Measurements from ENCODE around the gene DHRS2. TPM values are rescaled to one million over a fixed set of nuclear protein-coding genes. Genes with fewer than 3 reads are reported as not detected.

Gene DHRS2
- total and polyA plus RNA-seq, 10 of the 15 experiments (the other 5 are each of a cell fraction or from before 2014, with no cell fraction given): 0.09 to 1.8 (median 0.73) TPM; not detected in 1

DNA sequence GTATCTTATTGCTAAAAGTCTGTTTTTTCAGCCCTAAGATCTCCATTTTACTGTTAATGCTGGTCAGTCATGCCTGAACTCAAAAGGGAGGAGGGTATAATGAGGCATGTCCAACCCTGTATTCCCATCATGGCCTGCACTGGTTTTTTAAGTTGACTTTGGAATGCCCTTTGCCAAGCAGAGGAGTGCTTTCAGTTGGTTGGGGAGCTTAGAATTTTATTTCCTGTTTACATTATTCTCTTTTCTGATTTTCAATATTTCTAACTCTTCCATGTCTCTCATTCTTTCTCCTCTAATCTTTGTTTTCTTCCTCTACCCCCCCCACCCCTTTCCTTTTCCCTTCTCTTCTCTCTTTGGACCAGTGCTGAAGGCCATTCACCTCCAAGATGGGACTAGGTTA lies 4.9 kb upstream of the DHRS2 start (continued):
- TF ChIP-seq NFYA (IDR thresholded peaks at IDR 0.05; ENCODE audit: borderline replicate concordance, low read depth, low read length) (no peak), ATF7 (IDR thresholded peaks at IDR 0.05; ENCODE audit: low read depth) (no peak), LARP7 (IDR thresholded peaks at IDR 0.05) (no peak), TARDBP (IDR thresholded peaks at IDR 0.05; ENCODE audit: borderline replicate concordance) (no peak)

DNA sequence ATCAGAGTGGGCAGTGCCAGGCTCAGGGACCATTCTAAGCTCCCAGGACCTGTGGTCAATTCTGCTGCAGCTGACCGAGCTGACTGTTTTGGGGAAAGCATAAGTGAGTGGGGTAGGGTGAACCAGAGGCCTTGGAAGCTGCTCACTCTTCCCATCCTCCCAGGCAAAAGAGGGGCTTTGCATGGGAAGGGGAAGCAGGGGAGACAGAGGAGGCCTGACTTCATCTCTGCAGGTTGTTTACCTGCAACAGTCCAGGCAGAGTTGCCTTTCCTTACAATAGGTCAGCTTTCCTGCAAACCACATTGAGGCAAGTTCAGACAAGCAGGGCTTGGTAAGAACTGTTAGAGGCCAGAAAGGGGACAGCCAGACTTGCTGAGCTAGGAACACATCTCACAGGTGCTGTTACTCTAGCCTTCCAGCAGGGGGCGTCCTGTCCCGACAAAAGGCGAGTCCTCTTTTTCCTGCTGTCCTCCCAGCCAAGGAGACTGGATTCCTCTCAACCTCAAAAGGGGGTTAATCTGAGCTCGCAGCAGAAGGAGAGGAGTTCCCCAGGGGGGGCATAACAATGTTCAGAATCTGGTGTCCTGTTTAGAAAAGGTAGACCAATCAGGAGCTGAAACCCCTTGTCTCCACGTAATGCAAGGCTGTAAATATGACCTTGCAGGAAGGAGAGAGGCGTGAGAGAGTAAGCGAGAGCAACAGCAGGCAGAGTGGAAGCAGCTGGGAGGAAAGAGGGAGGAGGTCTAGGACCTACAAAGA lies 4.3 kb upstream of the DHRS2 start:
- H3K36me3 ChIP-seq (ENCODE audit: control insufficient read depth in 2 of 2, insufficient read depth in 2 of 2, low read length in 1 of 2): no peaks in the 10 kb centered on the region
- DNase-seq (ENCODE audit: low read depth, low spot score) (peak; percentile 51), FAIRE-seq (peak; percentile 89), ATAC-seq (peak; percentile 93)
- ChIA-PET POLR2A (interaction anchor here (0.9 to 1.6 kb wide), 3 partner anchors 10 to 75 kb away, joined by 3 to 12 read pairs (median 5); no protein-coding TSS in a partner anchor), SMC1A (ENCODE audit: uncharacterized antibody, unreplicated experiment) (interaction anchor here (0.7 to 4.1 kb wide), 28 partner anchors 10 to 458 kb away, joined by 3 to 44 read pairs (median 4); no protein-coding TSS in a partner anchor), RAD21 (ENCODE audit: unreplicated experiment) (interaction anchor here (0.7 to 5.1 kb wide), 16 partner anchors 9 to 800 kb away, joined by 3 to 44 read pairs (median 4); partner anchors contain the start of genes AP1G2, DHRS4, EMC9 and PCK2), CTCF (interaction anchor here (0.6 to 7.3 kb wide), 67 partner anchors 9 to 1223 kb away, joined by 3 to 91 read pairs (median 5); partner anchors contain the start of genes AP1G2, CEBPE, DHRS4 and IRF9)
- H3K9ac ChIP-seq (ENCODE audit: control insufficient read depth, insufficient read depth, low read length): peak overlapping the region; percentile 18; the same call in 1 of the 2 replicates
- BruUV-seq (replicated peaks): no TSS peak
- H3K4me1 ChIP-seq (ENCODE audit: control insufficient read depth, insufficient read depth, low read length): peaks cover 5% of the 10 kb centered on the region
- H3K79me2 ChIP-seq (ENCODE audit: control insufficient read depth, insufficient read depth, low read length): no peaks in the 10 kb centered on the region
- WGBS (ENCODE audit: insufficient coverage, insufficient replicate concordance, low lambda C conversion rate, missing lambda C conversion rate): under 1% methylated on average over 8 of the region's 8 CpGs
- no peaks in the 10 kb centered on the region; the same call in 2 of the 3 replicates for H3K9me3 ChIP-seq (replicated peaks; ENCODE audit: control insufficient read depth, insufficient read depth, low read length)
- H3K4me3 ChIP-seq: no peak overlapping the region
- peak overlapping the region; percentile 39 for H3K4me2 ChIP-seq (ENCODE audit: control insufficient read depth, insufficient read depth)
- no peaks in the 10 kb centered on the region for H4K20me1 ChIP-seq (ENCODE audit: control insufficient read depth, insufficient read depth)
- 0 out of 2 replicates have a peak overlapping the region, but pooled peaks have one; percentile 3 for H3K27ac ChIP-seq (ENCODE audit: control insufficient read depth, insufficient read depth)
- peak overlapping the region; percentile 82 for H2AFZ ChIP-seq (ENCODE audit: control insufficient read depth, low read depth, low read length)
- no peaks in the 10 kb centered on the region for H3K27me3 ChIP-seq (replicated peaks in 1 of 2; ENCODE audit: control insufficient read depth in 2 of 2, insufficient read depth in 2 of 2, low read length in 1 of 2)
- in situ Hi-C loops (cut with MboI): no loop called here
- intact Hi-C loops (cut with micrococcal nuclease; ENCODE audit: unreplicated experiment): loop anchor here (2.0 kb wide), 2 partner anchors 43 to 297 kb away; no protein-coding TSS in a partner anchor
- TF ChIP-seq TAF1 (IDR thresholded peaks at IDR 0.05; ENCODE audit: borderline replicate concordance, low read depth, low read length) (no peak), IKZF1 (conservative IDR thresholded peaks at IDR 0.05) (peak; percentile 70), JUNB (IDR thresholded peaks at IDR 0.05) (no peak)
- TF ChIP-seq, protein P1, sequence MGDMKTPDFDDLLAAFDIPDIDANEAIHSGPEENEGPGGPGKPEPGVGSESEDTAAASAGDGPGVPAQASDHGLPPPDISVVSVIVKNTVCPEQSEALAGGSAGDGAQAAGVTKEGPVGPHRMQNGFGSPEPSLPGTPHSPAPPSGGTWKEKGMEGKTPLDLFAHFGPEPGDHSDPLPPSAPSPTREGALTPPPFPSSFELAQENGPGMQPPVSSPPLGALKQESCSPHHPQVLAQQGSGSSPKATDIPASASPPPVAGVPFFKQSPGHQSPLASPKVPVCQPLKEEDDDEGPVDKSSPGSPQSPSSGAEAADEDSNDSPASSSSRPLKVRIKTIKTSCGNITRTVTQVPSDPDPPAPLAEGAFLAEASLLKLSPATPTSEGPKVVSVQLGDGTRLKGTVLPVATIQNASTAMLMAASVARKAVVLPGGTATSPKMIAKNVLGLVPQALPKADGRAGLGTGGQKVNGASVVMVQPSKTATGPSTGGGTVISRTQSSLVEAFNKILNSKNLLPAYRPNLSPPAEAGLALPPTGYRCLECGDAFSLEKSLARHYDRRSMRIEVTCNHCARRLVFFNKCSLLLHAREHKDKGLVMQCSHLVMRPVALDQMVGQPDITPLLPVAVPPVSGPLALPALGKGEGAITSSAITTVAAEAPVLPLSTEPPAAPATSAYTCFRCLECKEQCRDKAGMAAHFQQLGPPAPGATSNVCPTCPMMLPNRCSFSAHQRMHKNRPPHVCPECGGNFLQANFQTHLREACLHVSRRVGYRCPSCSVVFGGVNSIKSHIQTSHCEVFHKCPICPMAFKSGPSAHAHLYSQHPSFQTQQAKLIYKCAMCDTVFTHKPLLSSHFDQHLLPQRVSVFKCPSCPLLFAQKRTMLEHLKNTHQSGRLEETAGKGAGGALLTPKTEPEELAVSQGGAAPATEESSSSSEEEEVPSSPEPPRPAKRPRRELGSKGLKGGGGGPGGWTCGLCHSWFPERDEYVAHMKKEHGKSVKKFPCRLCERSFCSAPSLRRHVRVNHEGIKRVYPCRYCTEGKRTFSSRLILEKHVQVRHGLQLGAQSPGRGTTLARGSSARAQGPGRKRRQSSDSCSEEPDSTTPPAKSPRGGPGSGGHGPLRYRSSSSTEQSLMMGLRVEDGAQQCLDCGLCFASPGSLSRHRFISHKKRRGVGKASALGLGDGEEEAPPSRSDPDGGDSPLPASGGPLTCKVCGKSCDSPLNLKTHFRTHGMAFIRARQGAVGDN (IDR thresholded peaks at IDR 0.05): no peak
- TF ChIP-seq, protein P2, sequence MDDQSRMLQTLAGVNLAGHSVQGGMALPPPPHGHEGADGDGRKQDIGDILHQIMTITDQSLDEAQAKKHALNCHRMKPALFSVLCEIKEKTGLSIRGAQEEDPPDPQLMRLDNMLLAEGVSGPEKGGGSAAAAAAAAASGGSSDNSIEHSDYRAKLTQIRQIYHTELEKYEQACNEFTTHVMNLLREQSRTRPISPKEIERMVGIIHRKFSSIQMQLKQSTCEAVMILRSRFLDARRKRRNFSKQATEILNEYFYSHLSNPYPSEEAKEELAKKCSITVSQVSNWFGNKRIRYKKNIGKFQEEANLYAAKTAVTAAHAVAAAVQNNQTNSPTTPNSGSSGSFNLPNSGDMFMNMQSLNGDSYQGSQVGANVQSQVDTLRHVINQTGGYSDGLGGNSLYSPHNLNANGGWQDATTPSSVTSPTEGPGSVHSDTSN (IDR thresholded peaks at IDR 0.05; ENCODE audit: insufficient replicate concordance, low read depth, low read length): no peak
- TF ChIP-seq, protein P3, sequence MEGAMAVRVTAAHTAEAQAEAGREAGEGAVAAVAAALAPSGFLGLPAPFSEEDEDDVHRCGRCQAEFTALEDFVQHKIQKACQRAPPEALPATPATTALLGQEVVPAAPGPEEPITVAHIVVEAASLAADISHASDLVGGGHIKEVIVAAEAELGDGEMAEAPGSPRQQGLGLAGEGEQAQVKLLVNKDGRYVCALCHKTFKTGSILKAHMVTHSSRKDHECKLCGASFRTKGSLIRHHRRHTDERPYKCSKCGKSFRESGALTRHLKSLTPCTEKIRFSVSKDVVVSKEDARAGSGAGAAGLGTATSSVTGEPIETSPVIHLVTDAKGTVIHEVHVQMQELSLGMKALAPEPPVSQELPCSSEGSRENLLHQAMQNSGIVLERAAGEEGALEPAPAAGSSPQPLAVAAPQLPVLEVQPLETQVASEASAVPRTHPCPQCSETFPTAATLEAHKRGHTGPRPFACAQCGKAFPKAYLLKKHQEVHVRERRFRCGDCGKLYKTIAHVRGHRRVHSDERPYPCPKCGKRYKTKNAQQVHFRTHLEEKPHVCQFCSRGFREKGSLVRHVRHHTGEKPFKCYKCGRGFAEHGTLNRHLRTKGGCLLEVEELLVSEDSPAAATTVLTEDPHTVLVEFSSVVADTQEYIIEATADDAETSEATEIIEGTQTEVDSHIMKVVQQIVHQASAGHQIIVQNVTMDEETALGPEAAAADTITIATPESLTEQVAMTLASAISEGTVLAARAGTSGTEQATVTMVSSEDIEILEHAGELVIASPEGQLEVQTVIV (IDR thresholded peaks at IDR 0.05; ENCODE audit: borderline replicate concordance, partially characterized antibody): peak; percentile 18
- TF ChIP-seq, protein P4, sequence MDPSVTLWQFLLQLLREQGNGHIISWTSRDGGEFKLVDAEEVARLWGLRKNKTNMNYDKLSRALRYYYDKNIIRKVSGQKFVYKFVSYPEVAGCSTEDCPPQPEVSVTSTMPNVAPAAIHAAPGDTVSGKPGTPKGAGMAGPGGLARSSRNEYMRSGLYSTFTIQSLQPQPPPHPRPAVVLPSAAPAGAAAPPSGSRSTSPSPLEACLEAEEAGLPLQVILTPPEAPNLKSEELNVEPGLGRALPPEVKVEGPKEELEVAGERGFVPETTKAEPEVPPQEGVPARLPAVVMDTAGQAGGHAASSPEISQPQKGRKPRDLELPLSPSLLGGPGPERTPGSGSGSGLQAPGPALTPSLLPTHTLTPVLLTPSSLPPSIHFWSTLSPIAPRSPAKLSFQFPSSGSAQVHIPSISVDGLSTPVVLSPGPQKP (IDR thresholded peaks at IDR 0.05; ENCODE audit: low read depth, low read length): no peak

Data from GM12878 (cell line).